Measurements from ENCODE around the gene KCTD19. TPM values are rescaled to one million over a fixed set of nuclear protein-coding genes. Genes with fewer than 3 reads are reported as not detected.

The KCTD19 gene
- total RNA-seq, 1 experiment from 2014 or later = 0.32 TPM

- no peaks in the 10 kb centered on the region for H3K36me3 ChIP-seq (ENCODE audit: insufficient read depth, low read length, poor library complexity, severe bottlenecking)
- intact Hi-C loops (cut with micrococcal nuclease; ENCODE audit: unreplicated experiment) = no loop called here
- no peak for DNase-seq (ENCODE audit: low spot score)
- ChIA-PET CTCF (no interaction called here), POLR2A (ENCODE audit: low non-redundant PET) (no interaction called here)
- no TSS peak for BruUV-seq (replicated peaks)
- H3K4me3 ChIP-seq (ENCODE audit: low read depth, low read length, poor library complexity, severe bottlenecking) = no peak overlapping the region
- H3K27ac ChIP-seq (ENCODE audit: low read depth, low read length, poor library complexity, severe bottlenecking) = no peak overlapping the region
- H3K9me3 ChIP-seq (ENCODE audit: low read depth, low read length, poor library complexity, severe bottlenecking) = no peaks in the 10 kb centered on the region
- no peak for TF ChIP-seq EZH2 (IDR thresholded peaks at IDR 0.05; ENCODE audit: borderline replicate concordance, low read depth, low read length, poor library complexity, severe bottlenecking)
- no peak for TF ChIP-seq CTCF (conservative IDR thresholded peaks at IDR 0.05; ENCODE audit: low read depth, low read length)
- H3K4me1 ChIP-seq (ENCODE audit: insufficient read depth, low read length, poor library complexity, severe bottlenecking) = no peaks in the 10 kb centered on the region
- H3K27me3 ChIP-seq (replicated peaks; ENCODE audit: insufficient read depth, low read depth, low read length, poor library complexity) = no peaks in the 10 kb centered on the region
Observed at GRCh38 chr16:67342616-67343015, 16.1 kb upstream of the KCTD19 start.

GRCh38 chr16:67341250-67341649 lies 14.7 kb upstream of the KCTD19 start:
- POLR2A ChIA-PET (ENCODE audit: low non-redundant PET) = no interaction called here
- Histone ChIP-seq H3K27me3 (replicated peaks; ENCODE audit: insufficient read depth, low read depth, low read length, poor library complexity) (no peaks in the 10 kb centered on the region), H3K36me3 (ENCODE audit: insufficient read depth, low read length, poor library complexity, severe bottlenecking) (no peaks in the 10 kb centered on the region), H3K27ac (ENCODE audit: low read depth, low read length, poor library complexity, severe bottlenecking) (no peak overlapping the region), H3K4me3 (ENCODE audit: low read depth, low read length, poor library complexity, severe bottlenecking) (no peak overlapping the region), H3K9me3 (ENCODE audit: low read depth, low read length, poor library complexity, severe bottlenecking) (no peaks in the 10 kb centered on the region), H3K4me1 (ENCODE audit: insufficient read depth, low read length, poor library complexity, severe bottlenecking) (no peaks in the 10 kb centered on the region)
- TF ChIP-seq CTCF (conservative IDR thresholded peaks at IDR 0.05; ENCODE audit: low read depth, low read length) = no peak
- no peak for DNase-seq (ENCODE audit: low spot score)
- no TSS peak for BruUV-seq (replicated peaks)
- CTCF ChIA-PET = no interaction called here
- intact Hi-C loops (cut with micrococcal nuclease; ENCODE audit: unreplicated experiment) = no loop called here

DNA sequence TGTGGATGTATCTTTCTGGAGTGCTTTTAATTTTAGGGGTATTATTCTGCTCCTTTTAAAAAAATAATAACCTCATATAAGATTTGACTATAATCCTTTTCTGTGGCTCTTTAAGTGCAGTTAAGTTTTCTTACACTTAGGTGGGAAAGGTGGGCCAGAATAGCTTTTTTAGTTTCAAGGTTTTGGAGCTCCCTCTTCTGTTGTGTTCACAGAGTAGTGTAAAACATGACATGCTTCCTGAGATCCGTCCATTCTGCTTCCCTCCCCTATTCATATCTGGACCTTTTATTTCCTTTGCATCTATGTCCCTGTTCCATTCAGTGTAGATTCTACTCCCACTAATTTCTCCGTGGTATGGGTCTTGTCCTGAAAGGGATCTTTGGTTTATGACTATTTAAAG lies 12.9 kb upstream of the KCTD19 start:
- H3K27me3 ChIP-seq (replicated peaks; ENCODE audit: insufficient read depth, low read depth, low read length, poor library complexity) = no peaks in the 10 kb centered on the region
- no peaks in the 10 kb centered on the region for H3K36me3 ChIP-seq (ENCODE audit: insufficient read depth, low read length, poor library complexity, severe bottlenecking)
- DNase-seq (ENCODE audit: low spot score) = no peak
- no peak overlapping the region for H3K27ac ChIP-seq (ENCODE audit: low read depth, low read length, poor library complexity, severe bottlenecking)
- no peaks in the 10 kb centered on the region for H3K9me3 ChIP-seq (ENCODE audit: low read depth, low read length, poor library complexity, severe bottlenecking)
- intact Hi-C loops (cut with micrococcal nuclease; ENCODE audit: unreplicated experiment) = no loop called here
- ChIA-PET POLR2A (ENCODE audit: low non-redundant PET) (interaction anchor here (0.7 kb wide), 1 partner anchor 26 kb away, joined by 12 read pairs; no protein-coding TSS in a partner anchor), CTCF (interaction anchor here (0.6 kb wide), 1 partner anchor 322 kb away, joined by 4 read pairs; no protein-coding TSS in a partner anchor)
- H3K4me1 ChIP-seq (ENCODE audit: insufficient read depth, low read length, poor library complexity, severe bottlenecking) = no peaks in the 10 kb centered on the region
- no TSS peak for BruUV-seq (replicated peaks)
- no peak overlapping the region for H3K4me3 ChIP-seq (ENCODE audit: low read depth, low read length, poor library complexity, severe bottlenecking)
- TF ChIP-seq CTCF (conservative IDR thresholded peaks at IDR 0.05; ENCODE audit: low read depth, low read length) (peak; percentile 26; the same call in 1 of the 2 replicates), EZH2 (IDR thresholded peaks at IDR 0.05; ENCODE audit: borderline replicate concordance, low read depth, low read length, poor library complexity, severe bottlenecking) (no peak)
